Mesodermal cell (in vitro differentiated cells): ENCODE data around the gene CEP170.

ENCODE experiments used
- H3K27ac ChIP-seq: 2 replicates; pipeline ENCODE4 v1.7.0; 2013; ENCODE audit warnings: mild to moderate bottlenecking, low read depth, low read length, moderate library complexity; ENCODE audit not compliant: severe bottlenecking
- H3K36me3 ChIP-seq: 2 replicates; pipeline ENCODE4 v1.7.1; 2013; ENCODE audit warnings: mild to moderate bottlenecking, low read length, moderate library complexity; ENCODE audit not compliant: control insufficient read depth, insufficient read depth
- H3K4me1 ChIP-seq: one replicate; pipeline ENCODE4 v1.7.1; 2013; ENCODE audit warnings: mild to moderate bottlenecking, low read length; ENCODE audit not compliant: insufficient read depth, control insufficient read depth, poor library complexity, severe bottlenecking
- H3K4me3 ChIP-seq: 2 replicates; pipeline ENCODE4 v1.7.0; 2013; ENCODE audit warnings: low read length, control low read depth, mild to moderate bottlenecking; ENCODE audit not compliant: insufficient read depth, poor library complexity, severe bottlenecking; ENCODE audit errors: extremely low read depth
- H3K9me3 ChIP-seq: 2 replicates; pipeline ENCODE4 v1.7.1; 2013; ENCODE audit warnings: mild to moderate bottlenecking, low read length, moderate library complexity; ENCODE audit not compliant: control insufficient read depth
- WGBS, 2 experiments: methylation state at CpG; one replicate each; pipeline ENCODE4 v1.1.5; 2013; ENCODE audit warnings: missing lambda C conversion rate in 2 of 2; ENCODE audit not compliant: insufficient coverage in 2 of 2; 5-methylcytosine and 5-hydroxymethylcytosine counted together

CEP170 gene

DNA sequence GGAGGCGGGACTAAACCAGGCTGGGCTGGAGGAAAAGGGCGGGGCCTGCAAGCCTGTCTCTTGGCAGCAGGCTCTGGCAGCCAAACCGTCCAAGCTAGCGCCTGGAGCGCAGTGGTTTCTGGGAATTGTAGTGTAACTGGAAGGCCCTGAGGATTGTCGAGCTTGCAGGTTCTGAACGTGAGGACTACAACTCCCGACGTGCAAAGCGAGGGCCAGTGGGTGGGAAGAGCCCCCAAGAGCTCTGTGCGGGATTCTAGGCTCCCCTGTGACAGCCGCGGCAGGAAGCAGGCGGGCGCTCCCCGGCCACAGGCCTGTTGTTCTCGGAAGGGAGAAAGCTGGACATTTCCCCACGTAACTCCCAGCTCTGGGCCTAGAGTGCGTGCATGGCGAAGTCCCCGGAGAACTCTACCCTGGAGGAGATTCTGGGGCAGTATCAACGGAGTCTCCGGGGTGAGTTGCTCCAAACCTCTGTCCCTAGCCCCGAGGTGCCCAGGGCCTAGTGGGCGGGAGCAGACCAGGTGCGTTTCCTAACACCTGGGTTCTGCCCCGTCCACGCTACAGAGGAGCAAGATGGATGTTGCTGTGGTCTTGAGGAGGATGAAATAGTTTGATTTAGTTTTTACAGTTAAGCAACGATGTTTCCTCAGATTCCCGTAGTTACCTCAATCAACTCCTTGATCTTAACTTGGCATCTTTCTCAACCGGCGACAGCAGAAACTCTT is 871 bp upstream of the CEP170 start, which contains the start of gene SDCCAG8:
Gene SDCCAG8, plus strand, starts transcription at position 251 of the 722 bp plus-strand sequence. Its CDS starts 133 bp downstream, at position 384.
- Histone ChIP-seq H3K9me3 (no peaks in the 10 kb centered on the region), H3K4me1 (peaks cover 4% of the 10 kb centered on the region), H3K36me3 (peaks cover 7% of the 10 kb centered on the region), H3K27ac (peak within 1 kb of the TSS; percentile 95), H3K4me3 (peak within 1 kb of the TSS; percentile 89)
- 3 to 5% methylated on average over 27 to 29 of the region's 32 CpGs for WGBS, 2 experiments

DNA sequence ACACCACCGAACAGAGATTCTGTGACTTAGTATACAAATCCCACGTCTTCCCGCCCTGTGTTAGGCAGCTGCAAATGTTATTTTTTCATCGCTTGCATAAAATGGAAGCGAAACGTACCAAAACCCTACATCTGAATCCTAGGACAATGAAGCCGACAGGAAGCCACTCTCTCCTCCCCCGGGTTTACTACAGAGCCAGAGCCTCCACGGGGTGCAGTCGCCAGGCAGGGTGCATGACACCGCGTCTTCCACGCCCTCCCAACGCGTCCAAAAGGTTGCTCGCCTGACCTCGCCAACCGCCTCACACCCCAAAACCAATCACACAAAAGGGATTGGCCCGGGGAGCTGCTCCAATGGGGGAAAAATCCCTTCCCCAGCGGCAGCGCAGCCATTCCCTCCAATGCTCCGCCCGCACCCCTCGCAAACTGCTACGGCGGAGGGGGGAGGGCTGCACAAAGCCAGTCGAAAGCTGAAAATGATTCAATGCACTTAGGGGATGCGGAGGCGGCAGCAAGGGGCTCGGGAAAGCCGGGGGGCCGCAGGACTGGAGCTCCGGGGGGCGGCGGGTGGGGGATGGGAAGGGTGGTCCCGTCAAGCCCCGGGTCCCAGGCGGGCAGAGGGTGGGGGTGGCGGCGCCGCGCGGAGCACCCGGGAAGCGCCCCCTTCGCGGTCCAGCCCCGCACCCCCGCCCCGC is 701 bp downstream of the CEP170 start:
- no peaks in the 10 kb centered on the region for H3K9me3 ChIP-seq
- 0 to 1% methylated on average over 6 to 19 of the region's 50 CpGs for WGBS, 2 experiments
- H3K27ac ChIP-seq: peak overlapping the region; percentile 95
- peak overlapping the region; percentile 89 for H3K4me3 ChIP-seq
- peaks cover 9% of the 10 kb centered on the region for H3K4me1 ChIP-seq
- peaks cover 7% of the 10 kb centered on the region for H3K36me3 ChIP-seq

DNA sequence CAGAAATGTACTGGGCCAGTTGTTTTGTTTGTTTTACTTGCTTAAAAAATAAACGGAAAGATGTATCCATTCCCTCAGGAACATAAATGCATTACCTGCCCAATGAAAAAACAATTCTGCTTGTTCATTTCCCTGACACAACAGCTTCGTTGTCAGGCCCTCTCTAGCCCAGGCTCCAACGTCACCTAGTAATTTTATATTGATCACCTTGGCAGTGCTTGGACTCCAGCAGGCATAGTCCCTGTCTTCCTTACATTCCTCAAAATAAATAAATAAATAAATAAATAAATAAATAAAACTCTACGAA is 1.2 kb downstream of the CEP170 start:
- H3K36me3 ChIP-seq: peaks cover 9% of the 10 kb centered on the region
- H3K27ac ChIP-seq: peak overlapping the region; percentile 84
- H3K4me1 ChIP-seq: peaks cover 12% of the 10 kb centered on the region
- no peaks in the 10 kb centered on the region for H3K9me3 ChIP-seq
- WGBS, 2 experiments: 0% methylated on average over 1 to 2 of the region's 4 CpGs
- H3K4me3 ChIP-seq: peak overlapping the region; percentile 89

DNA sequence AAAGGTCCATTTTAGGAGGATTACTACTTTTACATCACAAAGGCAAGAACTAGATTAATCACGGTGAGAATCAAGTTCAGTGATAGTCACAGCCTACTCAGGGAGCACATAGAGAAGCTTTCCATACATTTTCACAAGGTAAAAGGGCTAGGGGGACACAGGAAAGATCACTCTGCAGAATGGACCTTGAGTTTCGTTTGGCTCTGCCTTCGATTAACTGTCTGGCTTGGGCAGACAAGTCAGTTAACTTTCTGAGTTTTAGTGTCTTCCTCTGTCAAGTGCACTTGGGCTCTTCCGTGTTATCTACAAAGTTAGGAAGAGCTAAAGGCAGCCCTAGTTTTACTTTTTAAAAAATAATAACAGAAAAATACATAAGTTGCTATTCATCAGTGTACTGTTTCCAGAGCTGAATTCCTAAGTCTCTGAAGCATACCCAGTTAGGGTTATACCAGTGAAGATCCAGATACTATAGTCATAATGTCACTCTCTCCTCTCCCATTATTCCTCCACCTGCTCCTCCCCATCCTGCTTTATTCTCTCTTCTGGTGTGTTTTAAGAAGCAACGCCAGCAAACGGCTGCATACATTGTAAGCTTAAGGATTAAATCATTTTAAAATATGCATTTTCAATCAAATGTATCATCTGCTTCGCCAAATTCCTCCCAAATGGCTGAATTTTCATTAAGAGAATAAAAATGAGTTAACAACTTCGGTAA is 1.7 kb downstream of the CEP170 start:
- Histone ChIP-seq H3K9me3 (no peaks in the 10 kb centered on the region), H3K36me3 (peaks cover 9% of the 10 kb centered on the region), H3K4me1 (peaks cover 17% of the 10 kb centered on the region), H3K27ac (no peak overlapping the region), H3K4me3 (peak overlapping the region; percentile 89)
- 10% methylated on average over 3 of the region's 8 CpGs; no CpG with 5 or more reads in 1 of the 2 experiments for WGBS, 2 experiments

DNA sequence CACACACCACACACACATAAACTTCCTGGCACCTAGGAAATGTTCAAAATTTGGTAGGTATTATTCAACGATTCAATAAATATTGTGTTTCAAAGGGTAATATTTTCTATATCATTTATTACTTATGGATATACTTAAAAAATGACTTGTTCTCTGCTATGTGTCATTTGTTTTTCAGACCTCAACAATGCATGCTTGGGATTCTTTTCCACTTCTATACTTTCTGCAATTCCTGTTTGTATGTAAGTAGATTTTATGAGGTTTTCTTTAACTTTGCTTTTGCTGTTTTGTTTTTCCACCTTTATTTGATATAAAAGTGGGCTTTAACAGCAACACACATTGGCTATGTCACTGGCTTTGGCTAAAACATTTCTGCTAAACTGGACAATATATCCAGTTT is 3.5 kb downstream of the CEP170 start:
- WGBS, 2 experiments: no CpG with 5 or more reads among the region's 1 CpG
- Histone ChIP-seq H3K4me1 (peaks cover 26% of the 10 kb centered on the region), H3K9me3 (no peaks in the 10 kb centered on the region), H3K36me3 (peaks cover 19% of the 10 kb centered on the region), H3K27ac (no peak overlapping the region), H3K4me3 (peak overlapping the region; percentile 27)

DNA sequence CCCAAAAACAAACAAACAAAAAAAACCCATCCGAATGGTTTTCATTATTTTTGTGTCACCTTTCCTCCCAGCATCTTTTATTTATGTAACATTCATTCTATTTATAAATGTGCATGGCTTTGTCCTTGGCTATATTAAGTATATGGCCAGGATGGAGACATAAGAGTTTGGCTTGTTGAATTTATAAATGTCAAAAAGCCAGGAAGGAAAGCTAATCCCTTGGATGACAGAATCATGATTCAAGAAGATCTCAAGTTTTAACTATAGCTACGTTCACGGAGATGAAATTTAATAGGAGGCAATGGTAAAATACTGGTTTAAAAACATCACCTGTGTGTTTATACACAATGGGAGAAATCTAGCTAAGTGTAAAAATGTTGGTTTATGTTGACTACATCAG is 5.0 kb downstream of the CEP170 start:
- WGBS, 2 experiments: 80 to 100% methylated on average over 1 to 2 of the region's 3 CpGs
- Histone ChIP-seq H3K9me3 (no peaks in the 10 kb centered on the region), H3K4me1 (peaks cover 26% of the 10 kb centered on the region), H3K36me3 (peaks cover 32% of the 10 kb centered on the region), H3K4me3 (no peak overlapping the region), H3K27ac (no peak overlapping the region)

DNA sequence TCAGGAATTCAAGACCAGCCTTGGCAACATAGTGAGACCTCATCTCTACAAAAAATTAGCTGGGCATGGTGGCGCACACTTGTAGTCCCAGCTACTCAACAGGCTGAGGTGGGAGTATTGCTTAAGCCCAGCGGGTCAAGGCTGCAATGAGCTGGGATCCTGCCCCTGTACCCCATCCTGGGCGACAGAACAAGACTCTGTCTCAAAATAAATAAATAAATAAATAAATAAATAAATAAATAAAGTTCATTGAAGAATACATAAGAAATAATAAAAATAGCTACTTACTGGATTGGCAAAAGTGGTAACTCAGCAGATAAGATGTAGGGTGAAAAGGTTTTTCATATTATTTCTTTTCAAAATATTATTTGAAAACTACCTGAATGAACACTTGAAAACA is 5.9 kb downstream of the CEP170 start:
- 100% methylated on average over 1 to 2 of the region's 3 CpGs for WGBS, 2 experiments
- no peak overlapping the region for H3K27ac ChIP-seq
- peaks cover 26% of the 10 kb centered on the region for H3K4me1 ChIP-seq
- no peak overlapping the region for H3K4me3 ChIP-seq
- H3K36me3 ChIP-seq: peaks cover 38% of the 10 kb centered on the region
- no peaks in the 10 kb centered on the region for H3K9me3 ChIP-seq

DNA sequence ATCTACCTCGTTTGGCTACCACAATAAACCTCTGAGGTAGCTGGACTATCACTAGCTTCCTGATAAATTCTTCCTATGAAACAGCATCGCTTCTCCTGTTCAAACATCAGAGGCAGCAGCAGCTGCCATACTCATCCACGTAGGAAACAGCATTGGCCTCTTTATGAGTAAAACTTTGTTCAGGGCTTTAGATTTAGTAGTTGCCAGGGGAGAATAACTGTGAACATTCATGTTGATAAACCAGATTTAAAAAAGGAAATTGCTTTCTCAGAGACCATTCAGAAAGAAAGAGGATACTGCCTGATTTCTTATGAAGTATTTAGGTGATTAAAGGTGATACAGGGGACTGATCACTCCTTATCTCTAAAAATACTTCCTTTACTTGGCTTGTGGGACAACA is 7.2 kb downstream of the CEP170 start:
- no peak overlapping the region for H3K27ac ChIP-seq
- H3K9me3 ChIP-seq: no peaks in the 10 kb centered on the region
- peaks cover 45% of the 10 kb centered on the region for H3K36me3 ChIP-seq
- WGBS, 2 experiments: 84 to 100% methylated on average over 2 to 3 of the region's 3 CpGs
- H3K4me1 ChIP-seq: peaks cover 26% of the 10 kb centered on the region
- no peak overlapping the region for H3K4me3 ChIP-seq

DNA sequence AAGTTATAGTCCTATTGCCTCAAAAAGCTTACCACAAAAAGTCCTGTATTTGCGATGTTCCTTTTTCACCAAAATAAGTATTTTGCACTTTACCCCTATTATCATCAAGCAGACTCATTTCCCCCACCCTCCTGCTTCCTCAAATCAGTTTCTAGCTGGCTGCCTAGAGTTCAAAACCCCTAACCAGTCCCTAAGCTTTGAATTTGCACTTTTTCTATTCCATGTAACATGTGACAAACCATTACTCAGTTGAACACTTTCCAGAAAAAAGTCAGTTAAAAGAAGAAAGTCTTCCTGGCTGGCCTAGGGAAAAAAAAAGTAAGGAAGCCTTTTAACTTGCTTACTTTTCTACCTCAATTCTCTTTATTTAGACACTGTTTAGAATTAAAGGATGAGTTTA is 8.2 kb downstream of the CEP170 start:
- H3K4me1 ChIP-seq: peaks cover 26% of the 10 kb centered on the region
- H3K27ac ChIP-seq: no peak overlapping the region
- H3K9me3 ChIP-seq: no peaks in the 10 kb centered on the region
- H3K4me3 ChIP-seq: no peak overlapping the region
- H3K36me3 ChIP-seq: peaks cover 55% of the 10 kb centered on the region
- WGBS, 2 experiments: 83 to 100% methylated on average over 1 of the region's 1 CpG

DNA sequence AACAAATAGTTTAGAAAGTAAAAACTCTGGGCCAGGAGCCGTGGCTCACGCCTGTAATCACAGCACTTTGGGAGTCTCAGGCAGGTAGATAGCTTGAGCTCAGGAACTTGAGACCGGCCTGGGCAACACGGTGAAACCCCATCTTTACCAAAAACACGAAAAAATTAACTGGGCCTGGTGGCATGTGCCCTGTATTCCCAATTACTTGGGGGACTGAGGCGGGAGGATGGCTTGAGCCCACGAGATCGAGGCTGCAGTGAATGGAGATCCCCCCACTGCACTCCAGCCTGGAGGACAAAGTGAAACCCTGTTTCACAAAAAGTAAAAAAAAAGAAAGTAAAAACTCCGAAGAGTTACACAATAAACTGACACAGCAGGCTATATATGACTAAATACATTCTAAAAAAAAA is 10.6 kb downstream of the CEP170 start:
- Histone ChIP-seq H3K4me3 (no peak overlapping the region), H3K4me1 (peaks cover 17% of the 10 kb centered on the region), H3K9me3 (no peaks in the 10 kb centered on the region), H3K36me3 (peaks cover 79% of the 10 kb centered on the region), H3K27ac (no peak overlapping the region)
- WGBS, 2 experiments: 88 to 97% methylated on average over 5 to 7 of the region's 9 CpGs
